ENCODE results near the gene SREK1IP1. TPM values are rescaled to one million over a fixed set of nuclear protein-coding genes. Genes with fewer than 3 reads are reported as not detected.
"Not testable (repeated sequence)": the region's sequence is repeated elsewhere in the genome, so short reads cannot be mapped to it uniquely, and the experiment has no call there.

The SREK1IP1 gene
- total RNA-seq, 2 donors from 2014 or later: 5.3 to 5.7 TPM

GRCh38 chr5:64744914-64745313 is 23.6 kb downstream of the SREK1IP1 start:
- WGBS, 2 donors: 91 to 92% methylated on average over 1 of the region's 1 CpG
- intact Hi-C loops (cut with DNase I): no loop called here
- TF ChIP-seq CTCF (IDR thresholded peaks at IDR 0.05): no peak
- no peak for TF ChIP-seq POLR2A (IDR thresholded peaks at IDR 0.05)
- Histone ChIP-seq H3K4me3 (no peak overlapping the region), H3K4me1 (peaks cover 6% of the 10 kb centered on the region), H3K36me3 (replicated peaks in 1 of 2; ENCODE audit: insufficient read depth in 1 of 2, low read depth in 2 of 2) (peaks cover 0 to 2% of the 10 kb centered on the region in 2 donors), H3K27me3 (no peaks in the 10 kb centered on the region), H3K9me3 (no peaks in the 10 kb centered on the region), H3K27ac (no peak overlapping the region)
- ATAC-seq: no peak
- no peak for DNase-seq

GRCh38 chr5:64742821-64743220 is 25.7 kb downstream of the SREK1IP1 start:
- intact Hi-C loops (cut with DNase I): no loop called here
- Histone ChIP-seq H3K36me3 (replicated peaks in 1 of 2; ENCODE audit: insufficient read depth in 1 of 2, low read depth in 2 of 2) (peaks cover 0 to 7% of the 10 kb centered on the region in 2 donors), H3K27me3 (no peaks in the 10 kb centered on the region), H3K4me1 (peaks cover 6% of the 10 kb centered on the region), H3K4me3 (no peak overlapping the region), H3K27ac (no peak overlapping the region), H3K9me3 (no peaks in the 10 kb centered on the region)
- TF ChIP-seq POLR2A (IDR thresholded peaks at IDR 0.05) (no peak), CTCF (IDR thresholded peaks at IDR 0.05) (no peak)
- DNase-seq (no peak), ATAC-seq (no peak)

- Histone ChIP-seq H3K27me3 (no peaks in the 10 kb centered on the region), H3K4me3 (no peak overlapping the region), H3K9me3 (no peaks in the 10 kb centered on the region), H3K36me3 (replicated peaks in 1 of 2; ENCODE audit: insufficient read depth in 1 of 2, low read depth in 2 of 2) (peaks cover 0 to 7% of the 10 kb centered on the region in 2 donors), H3K4me1 (peaks cover 6% of the 10 kb centered on the region), H3K27ac (no peak overlapping the region)
- no peak for TF ChIP-seq POLR2A (IDR thresholded peaks at IDR 0.05)
- no peak for TF ChIP-seq CTCF (IDR thresholded peaks at IDR 0.05)
- intact Hi-C loops (cut with DNase I): no loop called here
- no peak for DNase-seq
- ATAC-seq: no peak
- WGBS, 2 donors: 83 to 96% methylated on average over 1 of the region's 1 CpG
These were observed 26.1 kb downstream of the SREK1IP1 start for GRCh38 chr5:64742411-64742810.

- H3K27ac ChIP-seq: no peak overlapping the region
- H3K4me3 ChIP-seq: no peak overlapping the region
- no peak for DNase-seq
- no peak for ATAC-seq
- TF ChIP-seq CTCF (IDR thresholded peaks at IDR 0.05) (no peak), POLR2A (IDR thresholded peaks at IDR 0.05) (no peak)
- no peaks in the 10 kb centered on the region for H3K9me3 ChIP-seq
- H3K27me3 ChIP-seq: no peaks in the 10 kb centered on the region
- peaks cover 0 to 4% of the 10 kb centered on the region in 2 donors for H3K36me3 ChIP-seq (replicated peaks in 1 of 2; ENCODE audit: insufficient read depth in 1 of 2, low read depth in 2 of 2)
- 91% methylated on average over 2 of the region's 2 CpGs for WGBS, 2 donors
- intact Hi-C loops (cut with DNase I): no loop called here
- H3K4me1 ChIP-seq: no peaks in the 10 kb centered on the region
These were observed 41.3 kb downstream of the SREK1IP1 start for GRCh38 chr5:64727150-64727549.

GRCh38 chr5:64722588-64722987 is 45.9 kb downstream of the SREK1IP1 start:
- H3K4me1 ChIP-seq: no peaks in the 10 kb centered on the region
- no peak overlapping the region for H3K4me3 ChIP-seq
- DNase-seq (no peak), ATAC-seq (no peak)
- H3K27ac ChIP-seq: no peak overlapping the region
- TF ChIP-seq CTCF (IDR thresholded peaks at IDR 0.05) (no peak), POLR2A (IDR thresholded peaks at IDR 0.05) (no peak)
- WGBS, 2 donors: 65% methylated on average over 3 of the region's 3 CpGs
- H3K36me3 ChIP-seq (replicated peaks in 1 of 2; ENCODE audit: insufficient read depth in 1 of 2, low read depth in 2 of 2): peaks cover 0 to 4% of the 10 kb centered on the region in 2 donors
- intact Hi-C loops (cut with DNase I): no loop called here
- H3K9me3 ChIP-seq: no peaks in the 10 kb centered on the region
- H3K27me3 ChIP-seq: no peaks in the 10 kb centered on the region

- H3K36me3 ChIP-seq (replicated peaks in 1 of 2; ENCODE audit: insufficient read depth in 1 of 2, low read depth in 2 of 2); DNase-seq; intact Hi-C loops (cut with DNase I); H3K4me1 ChIP-seq; H3K27ac ChIP-seq; H3K9me3 ChIP-seq; H3K27me3 ChIP-seq; ATAC-seq; H3K4me3 ChIP-seq: not testable (repeated sequence)
- WGBS, 2 donors: 71 to 92% methylated on average over 11 to 12 of the region's 16 CpGs
These were observed 54.0 kb downstream of the SREK1IP1 start for GRCh38 chr5:64714495-64714894.

All from body of pancreas (tissue), 4 donors.